HG02798 (cell line): ENCODE data around the gene RAB22A.
A peak's percentile ranks its signal among the peaks of the same experiment; 100 is the strongest.

Source experiments
- ATAC-seq: cut with Tn5 transposase; IDR thresholded peaks from one replicate; pipeline ENCODE4 v1.9.1; 2021; ENCODE audit warnings: mild to moderate bottlenecking; ENCODE audit not compliant: unreplicated experiment, poor library complexity

Gene RAB22A

GRCh38 chr20:58300321-58300720, 9.2 kb upstream of the RAB22A start:
- no peak for ATAC-seq

GRCh38 chr20:58303547-58303946, 6.0 kb upstream of the RAB22A start:
- ATAC-seq = no peak

- no peak for ATAC-seq
Observed at GRCh38 chr20:58305061-58305460, 4.5 kb upstream of the RAB22A start.

- ATAC-seq = peak; percentile 33
Observed at GRCh38 chr20:58306421-58307261, 2.9 kb upstream of the RAB22A start.

GRCh38 chr20:58307270-58307669, 2.2 kb upstream of the RAB22A start:
- ATAC-seq = no peak

GRCh38 chr20:58308290-58308679, 1.2 kb upstream of the RAB22A start:
- ATAC-seq = no peak

- ATAC-seq = peak; percentile 71
Observed at GRCh38 chr20:58308680-58309527, 611 bp upstream of the RAB22A start.

- no peak for ATAC-seq
Observed at GRCh38 chr20:58310291-58310782, 822 bp downstream of the RAB22A start.

- no peak for ATAC-seq
Observed at GRCh38 chr20:58312836-58313235, 3.3 kb downstream of the RAB22A start.

- no peak for ATAC-seq
Observed at GRCh38 chr20:58313396-58313795, 3.9 kb downstream of the RAB22A start.

- no peak for ATAC-seq
Observed at GRCh38 chr20:58321205-58321604, 11.7 kb downstream of the RAB22A start.

- ATAC-seq = no peak
Observed at GRCh38 chr20:58322083-58322482, 12.6 kb downstream of the RAB22A start.

- ATAC-seq = no peak
Observed at GRCh38 chr20:58325912-58326311, 16.4 kb downstream of the RAB22A start.

- ATAC-seq = no peak
Observed at GRCh38 chr20:58327211-58327610, 17.7 kb downstream of the RAB22A start.

- ATAC-seq = no peak
Observed at GRCh38 chr20:58328836-58329235, 19.3 kb downstream of the RAB22A start.

GRCh38 chr20:58329711-58330110, 20.2 kb downstream of the RAB22A start:
- ATAC-seq = no peak

- no peak for ATAC-seq
Observed at GRCh38 chr20:58330249-58330648, 20.7 kb downstream of the RAB22A start.

GRCh38 chr20:58330687-58331086, 21.2 kb downstream of the RAB22A start:
- no peak for ATAC-seq

GRCh38 chr20:58331961-58332551, 22.5 kb downstream of the RAB22A start:
- no peak for ATAC-seq

GRCh38 chr20:58339741-58340140, 30.2 kb downstream of the RAB22A start:
- ATAC-seq = no peak

GRCh38 chr20:58340151-58340550, 30.6 kb downstream of the RAB22A start:
- ATAC-seq = no peak
